NCI-H187 (cell line): ENCODE data around the gene SUMO1.
"Not testable (repeated sequence)": the region's sequence is repeated elsewhere in the genome, so short reads cannot be mapped to it uniquely, and the experiment has no call there.

Experiments used
- DNase-seq, 2 experiments: peaks; one replicate each; lab custom pipeline; 2025; lab: John Stamatoyannopoulos, UW

SUMO1 gene

DNA sequence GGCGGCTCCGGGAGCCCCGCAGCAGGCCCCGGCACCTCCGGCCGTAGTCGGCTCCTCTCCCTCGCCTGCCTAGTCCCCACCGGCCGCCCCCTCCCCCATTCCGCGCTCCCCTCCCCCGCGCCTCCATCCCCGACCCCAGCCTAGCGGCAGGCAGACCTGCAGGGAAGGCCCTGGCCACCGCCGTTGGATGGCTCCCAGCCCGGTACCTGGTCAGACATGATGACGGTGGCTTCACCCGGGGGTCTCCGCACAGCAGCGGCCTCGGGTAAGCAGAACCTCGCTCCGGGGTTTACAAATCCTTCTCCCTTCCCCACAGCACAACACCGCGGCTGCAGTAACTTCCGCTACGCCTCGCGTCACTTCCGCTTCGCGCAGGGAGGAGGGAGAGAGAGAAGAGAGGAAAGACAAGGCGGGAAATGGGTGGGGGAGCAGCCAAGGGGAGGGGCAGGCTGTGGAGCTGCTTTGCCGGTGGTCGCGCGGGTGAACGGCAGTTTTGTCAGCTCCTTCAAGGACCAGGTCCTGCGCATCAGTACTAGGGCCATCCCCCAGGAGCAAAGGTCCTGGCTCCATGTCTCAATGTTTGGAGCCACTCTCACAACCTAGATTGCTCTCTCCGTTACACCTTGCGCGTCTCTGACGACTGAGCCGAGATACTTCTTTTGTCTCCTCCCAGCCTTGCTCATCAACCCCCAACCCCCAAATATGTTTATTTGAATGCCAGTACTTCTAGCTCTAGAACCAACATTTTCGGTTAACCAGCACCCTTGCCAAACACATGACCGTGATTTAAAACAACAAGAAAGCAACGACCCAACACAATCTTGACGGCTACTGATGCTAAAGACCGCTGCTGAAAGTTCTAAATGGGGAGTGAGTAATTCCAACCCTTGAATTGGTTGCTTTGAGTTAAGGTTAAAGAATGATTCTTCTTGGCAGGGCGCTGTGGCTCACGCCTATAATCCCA is at the start of gene SUMO1:
Gene SUMO1 (minus strand): TSS at position 364 of the 964 bp plus-strand sequence. CDS start 146 bp downstream, at position 218.
- DNase-seq = peak; percentile 47 to 67

DNA sequence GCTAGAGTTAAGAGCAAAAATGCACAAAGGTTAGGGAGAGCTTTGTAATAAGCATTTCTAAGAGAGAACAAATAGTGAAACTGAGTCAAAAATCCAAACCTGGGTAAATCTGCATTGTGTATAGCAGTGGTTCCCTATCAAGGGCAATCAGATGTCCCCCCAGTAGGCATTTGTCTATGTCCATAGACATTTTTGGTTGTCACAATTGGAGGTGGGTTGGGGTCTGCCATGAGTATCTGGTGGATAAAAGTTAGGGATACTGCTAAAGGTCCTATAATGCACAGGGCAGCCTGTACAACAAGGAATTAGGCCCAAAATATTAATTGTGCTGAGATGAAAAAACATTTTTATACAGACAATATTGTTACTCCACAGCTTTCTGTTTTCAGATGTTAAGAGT is 48.2 kb upstream of the SUMO1 start:
- no peak for DNase-seq

DNA sequence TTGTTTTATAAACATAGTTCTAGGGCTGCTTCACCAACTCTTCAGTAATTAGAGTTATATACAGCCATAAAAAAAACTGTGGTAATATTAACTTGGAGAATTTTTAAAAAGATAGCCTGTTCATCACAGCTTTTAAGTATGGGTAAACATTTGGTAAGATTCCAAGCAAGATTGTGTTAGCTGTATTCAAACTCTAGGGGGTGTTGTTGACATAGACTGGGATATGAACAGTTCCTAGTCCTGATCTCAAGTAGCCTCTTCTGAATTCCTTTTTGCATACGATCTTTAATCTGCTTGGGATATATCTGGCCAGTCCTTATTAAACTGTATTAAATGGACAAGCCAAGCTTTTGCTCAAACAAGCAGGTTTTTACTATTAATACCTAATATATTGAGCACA is 40.5 kb upstream of the SUMO1 start:
- DNase-seq = no peak

DNA sequence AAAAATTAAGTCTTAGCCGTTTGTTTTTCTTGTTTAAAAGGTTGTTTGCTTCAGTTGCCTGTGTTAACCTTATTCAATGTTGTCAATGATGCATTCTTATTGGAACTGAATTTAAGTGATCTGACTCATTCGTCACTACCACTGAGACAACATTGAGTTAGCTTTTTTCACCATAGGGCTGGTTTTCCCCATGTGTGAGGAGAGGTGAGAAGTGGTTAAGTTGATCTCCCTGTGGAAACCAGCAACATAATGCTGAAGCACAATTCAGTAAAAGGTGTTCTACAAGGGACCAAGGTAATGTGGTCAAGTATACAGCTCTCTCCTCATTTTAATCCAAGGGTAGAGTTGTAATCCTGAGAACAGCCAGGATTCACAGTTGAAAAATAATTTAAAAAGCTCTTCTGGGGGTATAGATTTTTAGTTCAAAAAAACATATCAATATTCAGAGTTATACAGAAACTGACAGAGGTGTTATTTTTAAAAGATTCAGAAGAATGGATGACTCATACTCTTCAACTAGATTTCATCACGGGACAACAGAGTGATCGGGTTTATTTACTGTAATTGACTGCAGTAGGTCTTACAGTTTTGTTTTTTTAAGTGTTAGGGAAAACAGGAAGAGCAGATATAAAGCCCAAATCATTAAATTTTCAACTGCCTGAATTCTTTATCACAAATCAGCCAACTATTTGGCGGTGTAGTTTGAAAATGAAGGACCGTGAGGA is 39.8 kb upstream of the SUMO1 start:
- DNase-seq = no peak

DNA sequence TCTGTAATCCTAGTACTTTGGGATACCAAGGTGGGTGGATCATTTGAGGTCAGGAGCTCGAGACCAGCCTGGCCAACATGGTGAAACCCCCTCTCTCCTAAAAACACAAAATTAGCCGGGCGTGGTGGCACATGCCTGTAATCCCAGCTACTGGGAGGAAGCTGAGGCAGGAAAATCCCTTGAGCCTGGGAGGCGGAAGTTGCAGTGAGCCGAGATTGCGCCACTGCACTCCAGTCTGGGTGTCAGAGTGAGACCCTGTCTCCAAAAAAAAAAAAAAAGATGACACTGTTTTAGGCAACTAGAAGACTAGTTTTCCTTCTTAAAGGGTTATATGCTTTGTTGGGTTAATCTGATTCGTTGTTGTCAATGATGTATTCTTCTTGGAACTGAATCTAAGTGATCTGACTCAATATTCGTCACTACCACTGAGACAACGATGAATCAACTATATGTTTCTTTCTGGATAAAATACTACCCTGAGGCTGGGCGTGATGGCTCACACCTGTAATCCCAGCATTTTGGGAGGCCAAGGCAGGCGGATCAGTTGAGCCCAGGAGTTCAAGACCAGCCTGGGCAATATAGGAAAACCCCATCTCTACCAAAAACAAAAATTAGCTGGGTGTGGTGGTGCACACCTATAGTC is 37.8 kb upstream of the SUMO1 start:
- not testable (repeated sequence) for DNase-seq

DNA sequence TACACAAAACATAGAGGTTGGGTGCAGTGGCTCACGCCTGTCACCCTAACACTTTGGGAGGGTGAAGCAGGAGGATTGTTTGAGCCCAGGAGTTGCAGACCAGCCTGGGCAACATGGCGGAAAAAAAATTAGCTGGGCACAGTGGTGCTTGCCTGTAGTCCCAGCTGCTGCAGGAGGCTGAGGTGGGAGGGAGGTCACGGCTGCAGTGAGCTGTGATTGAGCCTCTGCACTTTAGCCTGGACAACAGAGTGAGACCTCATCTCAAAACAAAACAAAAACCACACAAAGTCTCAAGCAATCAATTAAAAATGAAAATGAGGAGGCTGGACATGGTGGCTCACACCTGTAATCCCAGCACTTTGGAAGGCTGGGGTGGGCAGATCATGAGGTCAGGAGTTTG is 32.1 kb upstream of the SUMO1 start:
- no peak for DNase-seq

DNA sequence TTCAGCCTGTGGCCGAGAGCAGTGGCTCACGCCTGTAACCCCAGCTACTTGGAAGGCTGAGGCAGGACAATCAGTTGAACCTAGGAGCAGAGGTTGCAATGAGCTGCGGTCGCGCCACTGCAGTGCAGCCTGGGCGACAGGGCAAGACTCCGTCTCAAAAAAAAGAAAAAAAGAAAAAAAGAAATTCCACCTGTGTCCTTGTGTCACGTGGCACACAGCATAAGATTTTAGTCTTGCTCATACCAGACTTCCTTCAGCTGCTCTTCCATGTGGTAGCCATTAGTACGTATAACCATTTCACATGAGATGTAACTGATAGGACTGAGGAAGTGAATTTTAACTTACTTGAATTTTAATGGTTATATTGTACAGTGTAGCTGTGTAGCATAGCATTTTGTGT is 31.2 kb upstream of the SUMO1 start:
- DNase-seq = no peak

DNA sequence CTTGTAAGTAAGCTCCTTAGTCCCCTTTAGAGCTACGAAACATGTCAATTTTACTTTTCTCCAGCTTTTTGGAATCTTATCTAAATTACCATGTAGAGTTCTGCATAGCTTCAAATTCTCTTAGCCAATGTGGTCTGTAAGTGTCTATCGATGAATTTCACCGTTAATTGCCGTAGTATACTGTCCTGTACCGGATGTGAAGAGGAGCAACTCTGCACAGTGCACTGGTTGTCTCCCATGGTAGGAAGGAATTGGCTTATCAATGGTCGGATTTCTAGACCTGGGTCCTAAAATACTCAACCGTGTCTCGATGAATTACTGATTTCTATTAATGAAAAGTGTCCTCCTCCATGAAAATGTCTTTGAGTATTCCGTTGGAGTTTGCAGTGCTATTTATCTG is 29.1 kb upstream of the SUMO1 start:
- DNase-seq = no peak

DNA sequence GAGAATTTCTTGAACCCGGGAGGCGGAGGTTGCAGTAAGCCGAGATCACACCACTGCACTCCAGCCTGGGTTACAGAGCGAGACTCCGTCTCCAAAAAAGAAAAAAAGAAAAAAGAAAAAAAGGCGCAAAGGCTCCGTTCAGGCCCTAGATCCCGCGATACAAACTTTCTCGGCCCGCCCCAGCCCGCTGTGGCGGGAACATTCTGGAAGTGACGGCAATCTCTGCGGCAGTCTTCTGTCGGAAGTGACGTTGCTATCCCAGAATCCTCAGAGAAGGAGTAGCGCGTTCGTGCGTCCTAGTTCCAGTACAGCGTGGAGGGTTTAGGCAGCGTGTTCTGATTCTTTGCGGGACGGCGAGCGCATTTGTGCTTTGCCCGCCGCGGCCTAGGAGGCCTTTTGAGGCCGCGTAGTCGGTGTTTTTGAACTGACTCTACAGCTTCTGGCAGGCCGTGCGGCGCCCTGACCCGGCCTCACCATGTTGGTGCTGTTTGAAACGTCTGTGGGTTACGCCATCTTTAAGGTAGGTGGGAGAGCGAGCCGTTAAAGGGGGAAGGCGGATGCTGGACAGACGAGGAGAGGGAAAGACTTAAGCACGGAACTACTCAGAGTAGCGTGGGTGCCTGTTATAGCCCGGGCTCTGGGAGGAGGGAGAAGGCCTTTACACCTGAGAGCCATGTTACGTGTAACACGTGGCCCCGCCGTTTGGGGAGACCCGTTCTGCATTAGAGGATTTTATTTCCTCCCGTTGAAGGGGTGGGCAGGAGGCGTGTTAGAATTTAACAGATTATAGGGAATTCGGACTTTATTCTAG is 27.3 kb upstream of the SUMO1 start, which contains the start of gene NOP58:
Gene NOP58 (plus strand): TSS at position 297 of the 811 bp plus-strand sequence. CDS start 179 bp downstream, at position 476.
- DNase-seq = peak; percentile 52 to 75

DNA sequence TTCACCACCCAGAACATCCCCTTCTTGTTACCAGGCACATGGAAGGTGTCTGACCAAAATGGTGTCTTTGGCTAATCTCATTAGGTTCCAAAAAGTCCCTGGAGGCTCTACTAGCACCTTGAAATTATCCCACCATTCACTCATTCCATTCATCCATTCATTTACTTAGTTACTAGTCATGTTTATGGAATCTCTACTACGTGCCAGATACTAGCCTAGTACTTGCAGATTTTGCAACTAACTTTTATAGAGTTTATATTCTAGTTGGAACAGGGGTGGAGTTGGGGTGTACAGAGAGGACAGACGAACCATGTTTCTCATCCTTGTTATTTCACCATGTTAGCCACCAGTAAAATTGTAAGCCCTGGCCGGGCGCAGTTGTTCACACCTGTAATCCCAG is 23.1 kb upstream of the SUMO1 start:
- DNase-seq = no peak

DNA sequence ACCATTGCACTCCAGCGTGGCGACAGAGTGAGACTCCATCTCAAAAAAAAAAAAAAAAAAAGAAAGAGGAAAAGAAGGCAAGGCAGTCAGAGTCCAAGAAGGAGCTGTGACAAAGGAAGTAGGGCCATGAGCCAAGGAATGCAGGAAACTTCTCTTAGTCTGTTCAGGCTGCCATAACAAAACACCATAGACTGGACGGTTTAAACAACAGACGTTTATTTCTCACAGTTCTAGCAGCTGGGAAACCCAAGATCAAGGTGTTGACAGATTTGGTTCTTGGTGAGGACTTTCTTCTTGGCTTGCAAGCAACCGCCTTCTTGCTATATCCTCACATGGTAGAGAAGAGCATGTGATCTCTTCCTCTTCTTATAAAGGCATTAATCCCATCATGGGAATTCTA is 13.1 kb upstream of the SUMO1 start:
- DNase-seq = no peak

DNA sequence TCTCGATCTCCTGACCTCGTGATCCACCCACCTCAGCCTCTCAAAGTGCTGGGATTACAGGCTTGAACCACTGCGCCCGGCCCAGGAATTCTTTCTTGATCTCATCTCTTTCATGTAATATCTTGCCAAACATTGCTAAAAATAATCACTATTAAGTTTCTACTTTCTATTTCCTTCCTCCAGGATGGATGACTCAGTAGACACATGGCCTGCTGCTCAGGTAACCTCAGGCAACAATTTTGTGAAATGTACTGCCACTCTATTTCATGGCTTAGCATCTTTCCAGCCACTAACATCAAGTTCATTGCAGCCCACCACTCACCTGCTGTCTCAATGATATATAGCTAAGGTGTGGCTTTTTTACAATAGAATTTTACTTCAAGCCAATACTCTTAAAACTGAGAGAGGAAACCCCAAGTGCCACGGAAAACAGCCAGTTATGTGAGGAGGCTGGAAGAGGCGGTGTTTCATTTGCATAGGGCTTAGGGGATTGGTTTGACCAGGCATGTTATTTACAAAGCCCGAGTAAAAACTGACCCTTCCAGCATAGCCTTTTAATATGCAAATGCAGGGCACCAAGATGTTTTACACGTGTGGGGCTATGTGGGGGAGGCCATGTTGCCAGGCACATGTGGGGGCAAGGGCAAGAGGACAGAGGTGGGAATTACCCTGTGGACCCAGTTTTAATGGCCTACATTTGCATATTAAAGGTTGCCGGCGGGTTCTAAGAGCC is 11.3 kb upstream of the SUMO1 start:
- DNase-seq = no peak

DNA sequence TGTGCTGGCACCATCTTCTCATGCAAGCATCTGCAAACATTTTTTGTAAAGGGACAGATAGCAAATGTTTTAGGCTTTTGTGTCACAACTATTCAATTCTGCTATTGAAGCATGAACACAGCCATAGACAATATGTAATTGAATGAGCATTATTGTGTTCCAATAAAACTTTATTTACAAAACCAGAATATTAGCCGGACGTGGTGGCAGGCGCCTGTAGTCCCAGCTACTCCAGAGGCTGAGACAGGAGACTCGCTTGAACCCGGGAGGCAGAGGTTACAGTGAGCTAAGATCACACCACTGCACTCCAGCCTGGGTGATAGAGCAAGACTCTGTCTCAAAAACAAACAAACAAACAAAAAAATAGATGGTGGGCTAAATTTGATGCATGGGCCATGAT is 9.3 kb upstream of the SUMO1 start:
- DNase-seq = not testable (repeated sequence)

DNA sequence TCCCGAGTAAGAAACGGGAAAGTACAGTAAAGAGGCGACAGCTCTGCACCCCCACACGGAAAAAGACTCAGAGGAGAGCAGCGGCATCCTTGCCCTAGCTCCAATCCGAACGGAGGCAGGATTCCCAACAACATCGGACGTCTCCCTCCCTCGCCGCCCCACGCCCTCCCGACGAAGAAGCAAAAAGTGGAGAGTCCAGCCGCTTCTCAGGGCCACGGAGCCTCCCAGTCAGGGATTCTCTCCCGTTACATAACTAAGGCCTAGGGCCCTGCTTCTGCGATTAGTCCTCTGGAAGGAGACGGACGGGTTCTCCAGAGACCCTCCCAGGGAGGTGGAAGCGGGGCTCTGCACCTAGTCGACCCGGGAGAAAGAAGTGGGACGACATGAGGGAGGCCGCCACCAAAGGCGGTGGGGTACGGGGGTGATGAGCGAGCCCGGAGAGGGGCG is 587 bp downstream of the SUMO1 start:
- peak in 1 of 2 experiments; percentile 14 for DNase-seq

DNA sequence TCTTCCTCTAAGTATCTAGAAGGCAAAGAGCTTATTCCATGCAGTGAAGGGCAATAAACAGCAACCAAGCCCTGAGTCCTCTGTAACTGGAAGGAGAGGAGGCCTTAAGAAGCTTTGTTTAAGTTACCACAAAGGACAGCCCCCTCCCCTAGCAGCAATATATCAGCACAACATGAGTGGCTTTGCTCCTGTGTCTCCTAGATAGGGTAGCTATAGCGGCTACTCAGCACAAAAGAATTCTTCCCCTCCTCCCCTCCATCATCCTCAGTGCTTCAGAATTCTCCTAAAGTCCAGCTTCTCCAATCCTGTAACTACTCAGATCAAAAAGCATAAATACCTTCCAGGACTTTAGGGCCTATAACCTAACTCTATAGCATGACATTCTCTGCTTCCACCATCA is 16.5 kb downstream of the SUMO1 start:
- no peak for DNase-seq

DNA sequence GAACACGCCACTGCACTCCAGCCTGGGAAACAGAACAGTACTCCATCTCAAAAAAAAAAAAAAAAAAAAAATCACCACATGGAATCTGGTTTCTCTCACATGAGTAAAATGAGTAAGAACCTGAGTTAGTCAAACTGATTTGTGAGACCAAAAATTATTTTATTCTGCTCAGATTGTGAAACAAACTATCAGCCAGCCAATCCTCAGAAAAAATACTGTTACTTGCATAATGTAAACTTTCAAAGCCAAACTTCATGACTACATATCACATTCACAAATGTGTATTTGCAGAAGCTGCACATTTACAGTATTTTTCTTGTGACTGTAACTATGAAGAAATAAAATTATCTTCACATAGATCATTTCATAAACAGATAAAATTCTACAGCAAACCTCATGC is 23.2 kb downstream of the SUMO1 start:
- no peak for DNase-seq

DNA sequence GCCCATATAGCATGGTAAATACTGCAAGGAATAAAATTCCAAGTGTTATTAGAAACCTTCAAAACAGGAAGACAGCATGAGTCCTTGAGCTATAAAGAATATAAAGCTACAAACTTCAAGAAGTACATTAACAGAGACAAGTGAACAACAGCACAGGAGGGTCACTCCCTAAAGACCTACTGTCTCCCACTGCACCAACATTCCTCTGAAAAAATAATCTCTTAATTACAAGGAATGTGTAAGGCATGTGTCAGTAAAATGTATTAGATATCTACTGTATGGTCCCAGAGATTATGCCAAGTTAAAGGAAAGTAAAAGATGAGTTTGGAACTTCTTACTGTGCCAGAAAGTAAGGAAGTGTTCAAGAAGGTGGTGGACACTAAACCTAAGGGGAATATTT is 29.9 kb downstream of the SUMO1 start:
- DNase-seq = no peak

DNA sequence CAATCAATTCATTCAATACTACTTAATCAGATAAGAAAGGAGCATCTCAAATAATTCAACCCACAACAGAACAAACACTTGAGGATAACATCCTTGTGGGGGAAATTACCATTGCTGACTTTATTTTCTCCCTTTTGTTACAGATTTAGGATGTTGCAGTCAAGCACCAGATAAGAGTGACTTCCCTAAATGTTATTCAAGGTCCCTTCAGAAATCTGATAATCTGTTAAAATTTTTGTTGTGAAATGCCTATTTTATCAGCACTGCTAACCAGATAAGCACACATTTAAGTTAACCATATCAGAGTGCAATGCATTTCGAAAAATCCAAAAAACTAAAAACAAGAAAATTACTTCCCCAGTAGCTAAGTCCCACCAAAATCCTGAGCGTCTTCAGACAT is 33.5 kb downstream of the SUMO1 start:
- DNase-seq = no peak

DNA sequence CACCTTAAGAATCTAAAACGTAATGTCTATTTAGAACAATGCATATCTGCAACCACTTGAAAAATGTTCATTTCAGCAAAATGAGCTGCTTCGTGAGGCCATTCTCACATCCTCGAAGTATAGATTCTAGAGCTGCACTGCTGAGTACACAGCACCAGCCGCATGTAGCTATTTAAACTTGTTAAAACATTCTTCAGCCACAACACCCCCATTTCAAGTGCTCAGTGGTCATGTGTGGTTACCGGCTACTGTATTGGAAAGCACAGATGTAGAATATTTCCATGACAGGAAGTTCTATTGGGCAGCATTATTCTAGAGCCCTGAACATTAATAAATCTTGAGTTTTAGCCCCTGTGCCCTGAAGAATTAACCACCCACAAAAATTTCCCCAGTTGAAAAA is 35.0 kb downstream of the SUMO1 start:
- no peak for DNase-seq

DNA sequence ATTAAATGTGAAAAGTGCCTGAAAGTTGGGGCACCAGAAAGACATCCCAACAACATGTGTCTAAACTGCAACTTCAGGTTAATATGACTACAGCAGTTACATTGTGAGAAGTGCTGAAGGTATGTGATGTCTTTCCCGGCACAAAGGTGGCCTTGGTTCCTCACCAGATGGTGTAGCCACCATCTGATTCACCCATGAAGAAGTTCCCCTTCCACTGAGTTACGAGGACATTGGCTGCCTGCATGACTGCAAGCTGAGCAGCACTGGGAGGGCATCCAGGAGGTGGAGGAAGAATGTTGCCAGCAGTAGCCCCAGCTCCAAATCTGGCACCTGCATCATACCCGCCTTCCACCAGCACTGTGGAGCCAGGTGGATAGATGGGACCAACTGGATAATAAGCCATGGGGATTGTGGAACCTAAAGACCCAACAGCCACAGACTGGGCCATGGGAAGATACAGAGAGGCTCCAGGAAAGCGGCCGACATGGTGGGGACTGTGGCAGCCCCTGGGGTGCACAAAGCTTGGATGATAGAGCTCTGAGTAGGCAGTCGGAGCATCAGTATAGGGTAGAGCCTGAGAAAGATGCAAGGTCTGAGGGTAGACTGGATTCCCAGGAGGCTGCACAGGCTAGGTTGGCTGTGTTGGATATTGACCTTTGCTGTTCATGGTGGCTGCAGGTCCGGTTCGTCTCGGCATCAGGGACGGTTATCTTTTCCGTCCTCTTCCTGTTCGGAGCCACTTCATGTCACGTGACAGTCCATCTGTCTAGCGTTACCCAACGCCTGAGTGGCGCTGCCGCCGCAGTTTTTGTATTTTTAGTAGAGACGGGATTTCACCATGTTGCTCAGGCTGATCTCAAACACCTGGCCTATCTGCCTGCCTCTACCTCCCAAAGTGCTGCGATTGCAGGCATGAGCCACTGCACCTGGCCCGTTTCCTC is 36.9 kb downstream of the SUMO1 start:
- no peak for DNase-seq
